Liver (tissue), 9 donors: ENCODE data around the gene DPF3. TPM values are rescaled to one million over a fixed set of nuclear protein-coding genes. Genes with fewer than 3 reads are reported as not detected.

Source experiments
- DNase-seq: peaks from one replicate; pipeline ENCODE4 v3.0.0-alpha.2; 2017; ENCODE audit warnings: low spot score
- H3K27ac ChIP-seq, 2 donors: one replicate each; pipeline ENCODE4 v1.7.0; 2013; ENCODE audit warnings: inconsistent platforms in 2 of 2, low read length in 2 of 2, control low read depth in 1 of 2, low read depth in 1 of 2, mild to moderate bottlenecking in 1 of 2
- H3K27me3 ChIP-seq, 4 donors: one replicate each; pipeline versions ENCODE4 v1.6.1 to v1.7.0; 2013; ENCODE audit warnings: low read length in 3 of 4, inconsistent platforms in 1 of 4, mild to moderate bottlenecking in 1 of 4, moderate library complexity in 1 of 4; ENCODE audit not compliant: control insufficient read depth in 4 of 4, insufficient read depth in 4 of 4
- H3K36me3 ChIP-seq, 4 donors: one replicate each; pipeline versions ENCODE4 v1.6.1 to v1.7.0; 2013; ENCODE audit warnings: low read length in 3 of 4, mild to moderate bottlenecking in 3 of 4, low read depth in 1 of 4, moderate library complexity in 1 of 4; ENCODE audit not compliant: control insufficient read depth in 4 of 4, insufficient read depth in 3 of 4
- H3K4me1 ChIP-seq, 4 donors: one replicate each; pipeline versions ENCODE4 v1.6.1 to v1.7.0; 2013; ENCODE audit warnings: low read length in 3 of 4, mild to moderate bottlenecking in 3 of 4, moderate library complexity in 1 of 4; ENCODE audit not compliant: control insufficient read depth in 4 of 4, insufficient read depth in 4 of 4
- H3K4me3 ChIP-seq, 3 donors: one replicate each; pipeline versions ENCODE4 v1.6.1 to v1.7.0; 2013; ENCODE audit warnings: low read length in 3 of 3, control low read depth in 1 of 3, low read depth in 1 of 3, mild to moderate bottlenecking in 1 of 3
- H3K9ac ChIP-seq, 2 donors: one replicate each; pipeline ENCODE4 v1.7.0; 2013; ENCODE audit warnings: low read length in 2 of 2, mild to moderate bottlenecking in 2 of 2, moderate library complexity in 2 of 2, control low read depth in 1 of 2, low read depth in 1 of 2
- H3K9me3 ChIP-seq, 4 donors: one replicate each; pipeline versions ENCODE4 v1.6.1 to v1.7.0; 2013; ENCODE audit warnings: low read length in 3 of 4; ENCODE audit not compliant: control insufficient read depth in 4 of 4
- ATF3 ChIP-seq: IDR thresholded peaks from 2 replicates; pipeline ENCODE4 v1.6.1; 2016; ENCODE audit warnings: antibody characterized with exemption
- EGR1 ChIP-seq, 2 donors: IDR thresholded peaks; 2 replicates each; pipeline ENCODE4 v1.6.1; 2016 to 2018; ENCODE audit warnings: antibody characterized with exemption in 2 of 2, low read depth in 2 of 2
- GABPA ChIP-seq, 2 donors: IDR thresholded peaks in 1 of 2; conservative IDR thresholded peaks in 1 of 2; 2 replicates each; pipeline ENCODE4 v1.6.1; 2016; ENCODE audit warnings: antibody characterized with exemption in 2 of 2, mild to moderate bottlenecking in 1 of 2, moderate library complexity in 1 of 2
- HNF4A ChIP-seq, 2 donors: conservative IDR thresholded peaks; 2 replicates each; pipeline ENCODE4 v1.6.1; 2016; ENCODE audit warnings: antibody characterized with exemption in 2 of 2, mild to moderate bottlenecking in 2 of 2
- HNF4G ChIP-seq: IDR thresholded peaks from 2 replicates; pipeline ENCODE4 v1.6.1; 2016; ENCODE audit warnings: antibody characterized with exemption
- JUND ChIP-seq, 2 donors: IDR thresholded peaks; 2 replicates each; pipeline ENCODE4 v1.6.1; 2016; ENCODE audit warnings: antibody characterized with exemption in 2 of 2
- RAD21 ChIP-seq, 2 donors: IDR thresholded peaks; 2 replicates each; pipeline ENCODE4 v1.6.1; 2016; ENCODE audit warnings: antibody characterized with exemption in 2 of 2, mild to moderate bottlenecking in 2 of 2
- REST ChIP-seq: IDR thresholded peaks from 2 replicates; pipeline ENCODE4 v1.6.1; 2016; ENCODE audit warnings: antibody characterized with exemption, mild to moderate bottlenecking
- RXRA ChIP-seq, 2 donors: IDR thresholded peaks; 2 replicates each; pipeline ENCODE4 v1.6.1; 2017 to 2018; ENCODE audit warnings: antibody characterized with exemption in 2 of 2, mild to moderate bottlenecking in 1 of 2
- ZBTB33 ChIP-seq: IDR thresholded peaks from 2 replicates; pipeline ENCODE4 v1.6.1; 2016; ENCODE audit warnings: antibody characterized with exemption
- WGBS: extraction: QIAGEN DNeasy Blood & Tissue Kit; methylation state at CpG from one replicate; pipeline ENCODE4 v1.1.7; 2013; 5-methylcytosine and 5-hydroxymethylcytosine counted together
- polyA plus RNA-seq, 2 donors: library from polyadenylated mRNA; stranded (reverse) in 1 of 2; unstranded in 1 of 2; fragments of 200-250 nt in 1 of 2; fragments of >200 nt in 1 of 2; fragmentation: Nextera tagmentation in 1 of 2; extraction: Ambion mirVana in 1 of 2; gene quantifications; one replicate each; pipeline versions ENCODE4 v1.2.1 to v1.2.3, GENCODE V29; 2013 to 2015
- total RNA-seq, 2 donors: library from RNA; depleted of rRNA; stranded (reverse); fragments of >200 nt; gene quantifications; one replicate each; pipeline ENCODE4 v1.2.3, GENCODE V29; 2014
- donor health status: healthy.
- donor health status: healthy.
- donor health status: healthy.
- donor health status: healthy.
- donor health status: healthy.

DPF3 gene
- total and polyA plus RNA-seq, 4 donors = 1.1 to 23.2 (median 2.5) TPM

GRCh38 chr14:72638021-72638420 lies 255.9 kb downstream of the DPF3 start:
- H3K4me3 ChIP-seq = no peak overlapping the region
- no peak overlapping the region for H3K27ac ChIP-seq
- no peak for DNase-seq
- TF ChIP-seq GABPA (IDR thresholded peaks at IDR 0.05 in 1 of 2, conservative IDR thresholded peaks at IDR 0.05 in 1 of 2) (no peak), RAD21 (IDR thresholded peaks at IDR 0.05) (no peak)
- peaks cover 0 to 3% (median 0%) of the 10 kb centered on the region in 4 donors for H3K9me3 ChIP-seq
- H3K9ac ChIP-seq = no peak overlapping the region
- 80% methylated on average over 3 of the region's 3 CpGs for WGBS
- no peaks in the 10 kb centered on the region for H3K4me1 ChIP-seq
- H3K27me3 ChIP-seq = no peaks in the 10 kb centered on the region
- no peaks in the 10 kb centered on the region for H3K36me3 ChIP-seq

GRCh38 chr14:72636871-72637270 lies 257.0 kb downstream of the DPF3 start:
- Histone ChIP-seq H3K4me3 (no peak overlapping the region), H3K4me1 (no peaks in the 10 kb centered on the region), H3K27me3 (no peaks in the 10 kb centered on the region), H3K27ac (no peak overlapping the region), H3K9ac (no peak overlapping the region), H3K36me3 (no peaks in the 10 kb centered on the region), H3K9me3 (peaks cover 0 to 3% (median 0%) of the 10 kb centered on the region in 4 donors)
- TF ChIP-seq ATF3 = no peak
- no peak for TF ChIP-seq REST
- TF ChIP-seq EGR1 (IDR thresholded peaks at IDR 0.05; ENCODE audit: low read depth in 2 of 2) = no peak
- TF ChIP-seq HNF4A (conservative IDR thresholded peaks at IDR 0.05) = no peak
- TF ChIP-seq GABPA (IDR thresholded peaks at IDR 0.05 in 1 of 2, conservative IDR thresholded peaks at IDR 0.05 in 1 of 2) = no peak
- no peak for TF ChIP-seq HNF4G
- TF ChIP-seq RXRA (IDR thresholded peaks at IDR 0.05) = no peak
- no peak for TF ChIP-seq JUND (IDR thresholded peaks at IDR 0.05)
- TF ChIP-seq ZBTB33 = no peak
- 97% methylated on average over 4 of the region's 4 CpGs for WGBS
- no peak for DNase-seq

- no peaks in the 10 kb centered on the region for H3K27me3 ChIP-seq
- TF ChIP-seq ATF3 (no peak), REST (no peak)
- no peak overlapping the region for H3K4me3 ChIP-seq
- H3K4me1 ChIP-seq = no peaks in the 10 kb centered on the region
- 95% methylated on average over 1 of the region's 1 CpG for WGBS
- H3K36me3 ChIP-seq = no peaks in the 10 kb centered on the region
- H3K9me3 ChIP-seq = peaks cover 0 to 3% (median 0%) of the 10 kb centered on the region in 4 donors
- DNase-seq = no peak
- no peak overlapping the region for H3K27ac ChIP-seq
- H3K9ac ChIP-seq = no peak overlapping the region
Measured at GRCh38 chr14:72636094-72636493, 257.8 kb downstream of the DPF3 start.
